Ascending aorta (tissue), 2 donors: ENCODE results near the gene CNST. TPM values are rescaled to one million over a fixed set of nuclear protein-coding genes. Genes with fewer than 3 reads are reported as not detected.

Experiments
- DNase-seq, 2 donors: peaks; one replicate each; pipeline ENCODE4 v3.0.0-alpha.2; 2019; ENCODE audit warnings: low spot score in 2 of 2
- H3K27ac ChIP-seq, 2 donors: fragments of 200-600 bp; sonication (generic); one replicate each; pipeline ENCODE4 v1.5.1; 2016 to 2017; ENCODE audit warnings: mild to moderate bottlenecking in 1 of 2
- H3K27me3 ChIP-seq: fragments of 200-600 bp; sonication (generic); one replicate; pipeline ENCODE4 v1.5.1; 2017
- H3K36me3 ChIP-seq, 2 donors: fragments of 200-600 bp; sonication (generic); one replicate each; pipeline ENCODE4 v1.5.1; 2016
- H3K4me1 ChIP-seq, 2 donors: fragments of 200-600 bp; sonication (generic); one replicate each; pipeline ENCODE4 v1.5.1; 2016 to 2017; ENCODE audit warnings: mild to moderate bottlenecking in 1 of 2
- H3K4me3 ChIP-seq, 2 donors: fragments of 200-600 bp; sonication (generic); one replicate each; pipeline ENCODE4 v1.5.1; 2016 to 2017; ENCODE audit warnings: mild to moderate bottlenecking in 1 of 2
- H3K9me3 ChIP-seq, 2 donors: fragments of 200-600 bp; sonication (generic); one replicate each; pipeline ENCODE4 v1.5.1; 2016
- CTCF ChIP-seq, 3 experiments: fragments of 200-600 bp in 2 of 3; fragments of 450-650 bp in 1 of 3; sonication (generic) in 2 of 3; IDR thresholded peaks; one replicate each; pipeline ENCODE4 v1.5.1; 2016 to 2019; ENCODE audit warnings: antibody characterized with exemption in 3 of 3, mild to moderate bottlenecking in 1 of 3, moderate library complexity in 1 of 3
- intact Hi-C: fragments of 100-400 bp; cut with DNase I; formaldehyde crosslinking; loops from one replicate; pipeline ENCODE4 v1.15.1; 2023
- total RNA-seq: library from RNA; depleted of rRNA; stranded (reverse); fragments of >200 nt; gene quantifications from one replicate; pipeline ENCODE4 v1.1.0, GENCODE V29; 2016

Gene CNST
- total RNA-seq, 1 donor from 2014 or later = 125 TPM

- H3K9me3 ChIP-seq = peaks cover 6 to 11% of the 10 kb centered on the region in 2 donors
Measured at GRCh38 chr1:246526915-246527314, 39.3 kb upstream of the CNST start.

GRCh38 chr1:246527402-246528088 is 38.7 kb upstream of the CNST start:
- Histone ChIP-seq H3K36me3 (no peaks in the 10 kb centered on the region), H3K4me3 (no peak overlapping the region), H3K27ac (no peak overlapping the region), H3K9me3 (peaks cover 6 to 11% of the 10 kb centered on the region in 2 donors), H3K27me3 (no peaks in the 10 kb centered on the region), H3K4me1 (no peaks in the 10 kb centered on the region)
- no peak for DNase-seq
- no peak for TF ChIP-seq CTCF (IDR thresholded peaks at IDR 0.05)
- intact Hi-C loops = no loop called here

More at GRCh38 chr1:246526915-246527314, 39.3 kb upstream of the CNST start:
- no peaks in the 10 kb centered on the region for H3K4me1 ChIP-seq
- no peaks in the 10 kb centered on the region for H3K36me3 ChIP-seq
- TF ChIP-seq CTCF (IDR thresholded peaks at IDR 0.05) = no peak
- no peak overlapping the region for H3K4me3 ChIP-seq
- no peak for DNase-seq
- H3K27me3 ChIP-seq = no peaks in the 10 kb centered on the region
- H3K27ac ChIP-seq = no peak overlapping the region
- intact Hi-C loops = no loop called here

GRCh38 chr1:246528933-246529731 is 37.1 kb upstream of the CNST start:
- Histone ChIP-seq H3K27ac (no peak overlapping the region), H3K4me3 (no peak overlapping the region), H3K4me1 (no peaks in the 10 kb centered on the region), H3K9me3 (peaks cover 6 to 11% of the 10 kb centered on the region in 2 donors), H3K36me3 (no peaks in the 10 kb centered on the region), H3K27me3 (no peaks in the 10 kb centered on the region)
- DNase-seq = no peak
- TF ChIP-seq CTCF (IDR thresholded peaks at IDR 0.05) = no peak
- intact Hi-C loops = no loop called here

GRCh38 chr1:246530482-246530881 is 35.8 kb upstream of the CNST start:
- Histone ChIP-seq H3K27me3 (no peaks in the 10 kb centered on the region), H3K4me3 (no peak overlapping the region), H3K27ac (no peak overlapping the region), H3K9me3 (peaks cover 6 to 11% of the 10 kb centered on the region in 2 donors), H3K36me3 (no peaks in the 10 kb centered on the region), H3K4me1 (no peaks in the 10 kb centered on the region)
- DNase-seq = no peak
- TF ChIP-seq CTCF (IDR thresholded peaks at IDR 0.05) = no peak
- intact Hi-C loops = no loop called here

GRCh38 chr1:246532519-246532918 is 33.7 kb upstream of the CNST start:
- H3K9me3 ChIP-seq = peaks cover 6 to 11% of the 10 kb centered on the region in 2 donors
- intact Hi-C loops = no loop called here
- H3K4me1 ChIP-seq = no peaks in the 10 kb centered on the region
- DNase-seq = no peak
- no peak overlapping the region for H3K4me3 ChIP-seq
- no peaks in the 10 kb centered on the region for H3K36me3 ChIP-seq
- no peak overlapping the region for H3K27ac ChIP-seq
- no peaks in the 10 kb centered on the region for H3K27me3 ChIP-seq
- no peak for TF ChIP-seq CTCF (IDR thresholded peaks at IDR 0.05)
